GM18499 (cell line): ENCODE data around the gene DNAH11.

Experiments used
- ATAC-seq: cut with Tn5 transposase; IDR thresholded peaks from one replicate; pipeline ENCODE4 v1.9.1; 2021; ENCODE audit warnings: moderate number of reproducible peaks; ENCODE audit not compliant: insufficient read depth, unreplicated experiment

The DNAH11 gene

GRCh38 chr7:21944616-21945453 lies 402.0 kb downstream of the DNAH11 start:
- no peak for ATAC-seq

DNA sequence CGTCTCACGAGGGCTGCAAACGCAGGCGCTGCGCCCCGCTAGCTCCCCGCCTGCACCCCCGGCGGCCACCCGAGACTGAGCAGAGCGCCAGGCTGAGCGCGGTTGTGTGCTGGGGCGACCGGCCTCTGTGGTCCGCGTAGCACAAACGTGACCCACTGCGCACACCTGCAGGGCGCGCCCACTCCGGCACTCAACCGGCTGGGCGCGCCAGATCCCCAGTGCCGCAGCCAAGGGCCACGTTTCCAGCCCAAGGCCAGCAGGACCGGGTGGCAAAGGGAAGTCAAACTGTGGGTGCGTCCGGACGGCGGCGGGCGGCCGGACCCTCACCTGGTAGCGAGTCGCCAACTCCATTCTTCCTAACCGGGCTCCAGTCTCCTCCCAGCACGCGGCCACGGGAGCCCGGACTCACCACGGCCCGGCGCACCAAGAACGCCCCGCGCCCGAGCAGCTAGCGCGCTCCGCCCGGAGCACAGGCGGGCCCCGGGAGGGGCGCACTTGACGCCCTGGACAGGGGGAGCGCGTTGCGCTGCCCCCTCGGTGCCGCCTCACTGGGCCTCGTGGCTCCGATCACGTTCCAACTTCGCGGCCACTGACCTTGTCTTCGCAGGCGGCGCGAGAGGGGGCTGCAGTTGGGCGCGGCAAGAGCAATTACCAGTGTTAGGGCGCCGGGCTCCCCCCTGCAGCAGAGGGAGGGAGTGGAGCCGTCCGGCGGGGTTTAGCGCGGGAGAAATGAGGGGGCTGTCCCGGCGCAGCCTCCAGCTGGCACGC lies 402.8 kb downstream of the DNAH11 start, which contains the start of gene CDCA7L:
CDCA7L (minus strand) TSS at position 446 of the 768 bp plus-strand sequence; CDS start at position 351, 95 bp downstream.
- peak; percentile 49 for ATAC-seq

GRCh38 chr7:21946222-21946709 lies 403.4 kb downstream of the DNAH11 start:
- ATAC-seq: no peak

GRCh38 chr7:21947056-21947455 lies 404.2 kb downstream of the DNAH11 start:
- no peak for ATAC-seq

DNA sequence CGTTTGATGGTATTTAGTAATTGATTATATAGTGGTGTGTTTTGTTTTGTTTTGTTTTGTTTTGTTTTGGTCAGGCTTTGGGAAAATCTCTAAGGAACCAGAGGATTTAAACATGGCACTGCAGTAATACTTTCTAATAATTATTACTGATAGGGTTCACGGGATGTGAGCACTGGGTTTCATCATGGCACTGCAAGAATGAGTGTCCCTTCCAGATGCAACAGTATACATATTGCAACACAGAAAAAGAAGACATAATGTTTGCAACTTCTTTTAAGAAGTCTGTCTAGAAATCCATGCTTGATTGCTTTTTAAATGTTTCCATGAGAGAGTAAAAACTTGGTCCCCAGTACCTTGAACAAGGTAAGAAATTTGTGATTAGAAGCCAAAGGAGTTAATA lies 405.1 kb downstream of the DNAH11 start:
- no peak for ATAC-seq

DNA sequence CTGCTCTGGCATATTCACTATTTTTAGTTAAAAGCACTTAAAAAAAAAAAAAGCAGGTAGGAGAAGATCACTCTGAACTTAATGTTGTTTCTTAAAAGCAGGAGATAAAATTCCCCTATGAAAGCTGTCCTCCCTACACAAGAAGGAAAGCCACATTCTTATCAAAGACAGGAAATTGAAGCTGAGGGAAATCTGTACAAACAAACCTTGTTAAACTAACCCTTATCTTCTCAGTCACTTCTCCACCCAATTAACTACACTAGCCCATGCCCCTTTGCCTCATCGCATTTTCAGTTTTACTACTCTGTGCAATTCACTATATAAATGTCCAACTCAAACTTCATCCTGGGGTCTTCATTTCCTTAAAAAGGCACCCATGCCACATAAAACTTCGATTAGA lies 405.5 kb downstream of the DNAH11 start:
- no peak for ATAC-seq

DNA sequence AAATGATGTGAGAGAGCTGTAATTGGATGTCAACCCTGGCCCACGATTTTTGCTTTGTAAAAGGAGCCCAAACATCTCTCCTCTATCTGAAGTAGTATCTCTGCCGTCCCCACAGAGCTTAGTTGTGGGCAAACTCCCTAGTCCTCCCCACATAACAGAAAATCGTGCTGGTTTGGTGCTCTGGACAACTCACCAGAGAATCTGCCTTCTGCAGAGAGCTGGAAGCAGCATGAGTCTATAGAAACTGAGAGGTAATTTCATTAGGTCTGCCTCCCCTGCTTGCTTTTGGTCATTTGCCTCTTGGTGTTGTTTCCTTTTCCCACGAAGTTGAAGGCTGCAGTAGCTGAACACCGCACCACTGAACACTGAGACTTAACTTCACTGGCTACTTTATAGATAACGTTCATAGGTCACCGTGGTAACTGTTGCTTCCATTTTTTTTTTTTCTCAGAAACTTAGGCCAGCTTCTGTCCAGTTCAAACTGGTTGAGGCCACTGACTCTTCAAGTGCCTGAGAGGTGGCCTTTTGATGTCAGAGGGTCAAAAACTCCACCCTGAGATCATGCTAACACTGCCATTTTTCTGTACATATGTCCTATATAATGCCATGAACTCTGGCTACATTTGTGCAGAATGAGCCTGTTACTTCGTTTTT lies 406.2 kb downstream of the DNAH11 start:
- no peak for ATAC-seq
